H1 (cell line): Measurements from ENCODE around the gene TM9SF3. TPM values are rescaled to one million over a fixed set of nuclear protein-coding genes. Genes with fewer than 3 reads are reported as not detected.

Experiments used
- EZH2 ChIP-seq: fragments of 200-600 bp; sonication (generic); IDR thresholded peaks from 2 replicates; pipeline ENCODE4 v1.7.1; 2012; ENCODE audit warnings: low read depth, mild to moderate bottlenecking, moderate library complexity, low read length, inconsistent platforms; ENCODE audit not compliant: severe bottlenecking
- polyA plus RNA-seq, 7 experiments: library from polyadenylated mRNA; depleted of rRNA in 3 of 7; stranded (reverse) in 5 of 7; unstranded in 2 of 7; fragments of >200 nt in 5 of 7; fragments of 200-250 nt in 2 of 7; gene quantifications; 1 replicate in 5 of 7; 2 replicates in 1 of 7; 4 replicates in 1 of 7; pipeline versions ENCODE4 v1.2.1 to v1.2.3, GENCODE V29; 2011 to 2013; ENCODE audit warnings: missing spikeins in 2 of 7, mixed read lengths in 2 of 7
- total RNA-seq: library from RNA; stranded (reverse); fragmentation: NEBNext Ultra II Directional; extraction: Animal tissue kit (Norgen Biotek cat#: 25700); gene quantifications from 2 replicates; pipeline ENCODE4 v1.2.1, GENCODE V29; 2021
- TF ChIP-seq, protein P1 (sequence below): fragments of 300-600 bp; sonication (generic); IDR thresholded peaks from 2 replicates; pipeline ENCODE4 v1.7.1; 2012; ENCODE audit warnings: low read length, moderate library complexity, mild to moderate bottlenecking, inconsistent platforms; ENCODE audit not compliant: insufficient replicate concordance

Gene TM9SF3
- total and polyA plus RNA-seq, 2 of the 8 experiments (the other 6 are each of a cell fraction or from before 2014, with no cell fraction given): 123 to 127 TPM

DNA sequence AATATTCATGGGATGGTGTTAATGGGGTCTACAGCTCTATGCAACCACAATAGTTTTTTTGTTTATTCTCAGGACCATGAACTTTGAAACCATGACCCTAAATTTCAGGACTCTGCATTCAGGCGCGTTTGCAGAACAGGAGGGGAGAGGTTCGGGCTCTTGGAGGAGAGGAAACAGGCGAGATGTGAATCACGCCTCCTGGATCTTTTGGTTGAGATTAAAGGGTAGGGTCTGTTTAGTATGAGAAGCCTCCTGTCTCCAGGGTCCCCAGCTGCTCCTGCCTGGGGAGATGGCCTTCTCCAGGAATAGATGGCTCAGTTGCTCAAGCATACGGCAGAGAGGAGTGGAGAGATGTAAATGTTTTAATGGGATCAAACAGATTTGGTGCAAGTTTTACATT lies 91.3 kb downstream of the TM9SF3 start (continued):
- TF ChIP-seq, protein P1, sequence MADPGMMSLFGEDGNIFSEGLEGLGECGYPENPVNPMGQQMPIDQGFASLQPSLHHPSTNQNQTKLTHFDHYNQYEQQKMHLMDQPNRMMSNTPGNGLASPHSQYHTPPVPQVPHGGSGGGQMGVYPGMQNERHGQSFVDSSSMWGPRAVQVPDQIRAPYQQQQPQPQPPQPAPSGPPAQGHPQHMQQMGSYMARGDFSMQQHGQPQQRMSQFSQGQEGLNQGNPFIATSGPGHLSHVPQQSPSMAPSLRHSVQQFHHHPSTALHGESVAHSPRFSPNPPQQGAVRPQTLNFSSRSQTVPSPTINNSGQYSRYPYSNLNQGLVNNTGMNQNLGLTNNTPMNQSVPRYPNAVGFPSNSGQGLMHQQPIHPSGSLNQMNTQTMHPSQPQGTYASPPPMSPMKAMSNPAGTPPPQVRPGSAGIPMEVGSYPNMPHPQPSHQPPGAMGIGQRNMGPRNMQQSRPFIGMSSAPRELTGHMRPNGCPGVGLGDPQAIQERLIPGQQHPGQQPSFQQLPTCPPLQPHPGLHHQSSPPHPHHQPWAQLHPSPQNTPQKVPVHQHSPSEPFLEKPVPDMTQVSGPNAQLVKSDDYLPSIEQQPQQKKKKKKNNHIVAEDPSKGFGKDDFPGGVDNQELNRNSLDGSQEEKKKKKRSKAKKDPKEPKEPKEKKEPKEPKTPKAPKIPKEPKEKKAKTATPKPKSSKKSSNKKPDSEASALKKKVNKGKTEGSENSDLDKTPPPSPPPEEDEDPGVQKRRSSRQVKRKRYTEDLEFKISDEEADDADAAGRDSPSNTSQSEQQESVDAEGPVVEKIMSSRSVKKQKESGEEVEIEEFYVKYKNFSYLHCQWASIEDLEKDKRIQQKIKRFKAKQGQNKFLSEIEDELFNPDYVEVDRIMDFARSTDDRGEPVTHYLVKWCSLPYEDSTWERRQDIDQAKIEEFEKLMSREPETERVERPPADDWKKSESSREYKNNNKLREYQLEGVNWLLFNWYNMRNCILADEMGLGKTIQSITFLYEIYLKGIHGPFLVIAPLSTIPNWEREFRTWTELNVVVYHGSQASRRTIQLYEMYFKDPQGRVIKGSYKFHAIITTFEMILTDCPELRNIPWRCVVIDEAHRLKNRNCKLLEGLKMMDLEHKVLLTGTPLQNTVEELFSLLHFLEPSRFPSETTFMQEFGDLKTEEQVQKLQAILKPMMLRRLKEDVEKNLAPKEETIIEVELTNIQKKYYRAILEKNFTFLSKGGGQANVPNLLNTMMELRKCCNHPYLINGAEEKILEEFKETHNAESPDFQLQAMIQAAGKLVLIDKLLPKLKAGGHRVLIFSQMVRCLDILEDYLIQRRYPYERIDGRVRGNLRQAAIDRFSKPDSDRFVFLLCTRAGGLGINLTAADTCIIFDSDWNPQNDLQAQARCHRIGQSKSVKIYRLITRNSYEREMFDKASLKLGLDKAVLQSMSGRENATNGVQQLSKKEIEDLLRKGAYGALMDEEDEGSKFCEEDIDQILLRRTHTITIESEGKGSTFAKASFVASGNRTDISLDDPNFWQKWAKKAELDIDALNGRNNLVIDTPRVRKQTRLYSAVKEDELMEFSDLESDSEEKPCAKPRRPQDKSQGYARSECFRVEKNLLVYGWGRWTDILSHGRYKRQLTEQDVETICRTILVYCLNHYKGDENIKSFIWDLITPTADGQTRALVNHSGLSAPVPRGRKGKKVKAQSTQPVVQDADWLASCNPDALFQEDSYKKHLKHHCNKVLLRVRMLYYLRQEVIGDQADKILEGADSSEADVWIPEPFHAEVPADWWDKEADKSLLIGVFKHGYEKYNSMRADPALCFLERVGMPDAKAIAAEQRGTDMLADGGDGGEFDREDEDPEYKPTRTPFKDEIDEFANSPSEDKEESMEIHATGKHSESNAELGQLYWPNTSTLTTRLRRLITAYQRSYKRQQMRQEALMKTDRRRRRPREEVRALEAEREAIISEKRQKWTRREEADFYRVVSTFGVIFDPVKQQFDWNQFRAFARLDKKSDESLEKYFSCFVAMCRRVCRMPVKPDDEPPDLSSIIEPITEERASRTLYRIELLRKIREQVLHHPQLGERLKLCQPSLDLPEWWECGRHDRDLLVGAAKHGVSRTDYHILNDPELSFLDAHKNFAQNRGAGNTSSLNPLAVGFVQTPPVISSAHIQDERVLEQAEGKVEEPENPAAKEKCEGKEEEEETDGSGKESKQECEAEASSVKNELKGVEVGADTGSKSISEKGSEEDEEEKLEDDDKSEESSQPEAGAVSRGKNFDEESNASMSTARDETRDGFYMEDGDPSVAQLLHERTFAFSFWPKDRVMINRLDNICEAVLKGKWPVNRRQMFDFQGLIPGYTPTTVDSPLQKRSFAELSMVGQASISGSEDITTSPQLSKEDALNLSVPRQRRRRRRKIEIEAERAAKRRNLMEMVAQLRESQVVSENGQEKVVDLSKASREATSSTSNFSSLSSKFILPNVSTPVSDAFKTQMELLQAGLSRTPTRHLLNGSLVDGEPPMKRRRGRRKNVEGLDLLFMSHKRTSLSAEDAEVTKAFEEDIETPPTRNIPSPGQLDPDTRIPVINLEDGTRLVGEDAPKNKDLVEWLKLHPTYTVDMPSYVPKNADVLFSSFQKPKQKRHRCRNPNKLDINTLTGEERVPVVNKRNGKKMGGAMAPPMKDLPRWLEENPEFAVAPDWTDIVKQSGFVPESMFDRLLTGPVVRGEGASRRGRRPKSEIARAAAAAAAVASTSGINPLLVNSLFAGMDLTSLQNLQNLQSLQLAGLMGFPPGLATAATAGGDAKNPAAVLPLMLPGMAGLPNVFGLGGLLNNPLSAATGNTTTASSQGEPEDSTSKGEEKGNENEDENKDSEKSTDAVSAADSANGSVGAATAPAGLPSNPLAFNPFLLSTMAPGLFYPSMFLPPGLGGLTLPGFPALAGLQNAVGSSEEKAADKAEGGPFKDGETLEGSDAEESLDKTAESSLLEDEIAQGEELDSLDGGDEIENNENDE: no peak
- no peak for TF ChIP-seq EZH2
